Heart left ventricle (tissue), 16 donors: ENCODE results near the gene DPEP3. TPM values are rescaled to one million over a fixed set of nuclear protein-coding genes. Genes with fewer than 3 reads are reported as not detected.

Source experiments
- ATAC-seq, 4 donors: fragments of 200-7000 bp; cut with Tn5 transposase; one replicate each; pipeline ENCODE4 v1.9.1; 2020 to 2022; ENCODE audit warnings: moderate library complexity in 4 of 4, mild to moderate bottlenecking in 3 of 4, moderate number of reproducible peaks in 1 of 4
- DNase-seq, 5 donors: peaks; one replicate each; pipeline ENCODE4 v3.0.0-alpha.2; 2020
- H3K27ac ChIP-seq, 12 donors: fragments of 200-600 bp; sonication (generic) in 4 of 12; one replicate each; pipeline versions ENCODE4 v1.5.0 to v1.8.0; 2016 to 2022; ENCODE audit warnings: mild to moderate bottlenecking in 2 of 12
- H3K27me3 ChIP-seq, 9 donors: fragments of 200-600 bp; sonication (generic) in 2 of 9; one replicate each; pipeline versions ENCODE4 v1.5.1 to v1.8.0; 2016 to 2022; ENCODE audit warnings: mild to moderate bottlenecking in 3 of 9
- H3K36me3 ChIP-seq, 9 donors: fragments of 200-600 bp; sonication (generic) in 2 of 9; one replicate each; pipeline versions ENCODE4 v1.5.0 to v1.8.0; 2018 to 2022; ENCODE audit warnings: mild to moderate bottlenecking in 2 of 9
- H3K4me1 ChIP-seq, 12 donors: fragments of 200-600 bp; sonication (generic) in 4 of 12; one replicate each; pipeline versions ENCODE4 v1.5.0 to v1.8.0; 2016 to 2022; ENCODE audit warnings: mild to moderate bottlenecking in 3 of 12
- H3K4me3 ChIP-seq, 12 donors: fragments of 200-600 bp; sonication (generic) in 4 of 12; one replicate each; pipeline versions ENCODE4 v1.5.0 to v1.8.0; 2017 to 2022; ENCODE audit warnings: mild to moderate bottlenecking in 9 of 12, moderate library complexity in 4 of 12
- H3K9me3 ChIP-seq, 12 donors: fragments of 200-600 bp; sonication (generic) in 4 of 12; one replicate each; pipeline versions ENCODE4 v1.5.0 to v1.8.0; 2016 to 2022; ENCODE audit warnings: mild to moderate bottlenecking in 1 of 12
- CTCF ChIP-seq, 12 donors: fragments of 200-600 bp; sonication (generic) in 4 of 12; IDR thresholded peaks; one replicate each; pipeline versions ENCODE4 v1.5.0 to v1.8.0; 2018 to 2022; ENCODE audit warnings: antibody characterized with exemption in 12 of 12, mild to moderate bottlenecking in 5 of 12
- POLR2A ChIP-seq, 2 donors: fragments of 450-650 bp; IDR thresholded peaks; one replicate each; pipeline ENCODE4 v1.6.1; 2017; ENCODE audit warnings: antibody characterized with exemption in 2 of 2, mild to moderate bottlenecking in 2 of 2, moderate library complexity in 2 of 2
- WGBS, 4 donors: extraction: QIAGEN DNeasy Blood & Tissue Kit in 2 of 4; methylation state at CpG; one replicate each; pipeline versions ENCODE4 v1.1.5 to v1.1.7; 2013 to 2018; 5-methylcytosine and 5-hydroxymethylcytosine counted together
- intact Hi-C, 10 donors: fragments of 100-400 bp; cut with DNase I; formaldehyde crosslinking; loops; one replicate each; pipeline versions ENCODE4 v1.11.1 to v1.14.2; 2022
- polyA plus RNA-seq, 2 donors: library from polyadenylated mRNA; stranded (reverse); fragments of 200-250 nt; gene quantifications; one replicate each; pipeline ENCODE4 v1.2.3, GENCODE V29; 2013
- total RNA-seq, 9 donors: library from RNA; depleted of rRNA in 2 of 9; stranded (reverse); fragments of >200 nt in 2 of 9; fragmentation: NEBNext Ultra II Directional in 3 of 9; extraction: Animal tissue kit (Norgen Biotek cat#: 25700) in 3 of 9; gene quantifications; one replicate each; pipeline versions ENCODE4 v1.1.0 to v1.2.4, GENCODE V29; 2016 to 2023
- donor health status: ischemic (EF 13 %, LVEDD 7.1; RV severe dilation, severe dysfunction).
- donor health status: healthy with polysubstance abuse.
- donor health status: DM: no; HTN: yes; CAD: no.
- donor health status: DM: no; HTN: no; CAD: no.
- donor health status: ischemic (EF 25% LVEDD 6.9; RV normal size, moderate dysfunction).
- donor health status: ischemic (EF 25% LVEDD 5.7; RV mildly dilated, moderate dysfunction).
- donor health status: healthy.
- donor health status: DM: yes; HTN: yes; CAD: no.
- donor health status: ischemic (EF 35%, LVEDD 5.7; RV mildly dilated, moderate dysfunction).
- donor health status: nonischemic (EF 11% LVEDD 7.7; RV severe dilation, severe dysfunction).
- donor health status: DM: yes; HTN: yes; CAD: no.
- donor health status: PGD.
- donor health status: ischemic (EF 29% LVEDD 5.4; RV normal size, mild dysfunction).
- donor health status: nonischemic (EF 23%, LVEDD 6.1; RV moderate dilation, normal function).

DPEP3 gene
- total and polyA plus RNA-seq, 11 donors, result 0.13 to 0.16 TPM; not detected in 9

- H3K9me3 ChIP-seq, result no peaks in the 10 kb centered on the region
- peak overlapping the region in 11 of 12 donors; percentile 54 to 95 (median 89) for H3K27ac ChIP-seq
- peak overlapping the region; percentile 59 to 98 (median 92) for H3K4me3 ChIP-seq
- DNase-seq (no peak), ATAC-seq (no peak)
- TF ChIP-seq CTCF (IDR thresholded peaks at IDR 0.05), result no peak
- TF ChIP-seq POLR2A (IDR thresholded peaks at IDR 0.05), result no peak
- intact Hi-C loops, result loop anchor here in 3 of 10 donors (5.0 to 10.0 kb wide), 3 partner anchors 80 to 788 kb away; partner anchors contain the start of gene LCAT (in 1 of the 3)
- H3K36me3 ChIP-seq, result peaks cover 0 to 30% (median 11%) of the 10 kb centered on the region in 9 donors
- WGBS, 4 donors, result 7 to 9% (median 8%) methylated on average over 11 to 19 of the region's 19 CpGs
- peaks cover 3 to 30% (median 21%) of the 10 kb centered on the region in 12 donors for H3K4me1 ChIP-seq
- H3K27me3 ChIP-seq, result no peaks in the 10 kb centered on the region
Measured at GRCh38 chr16:68022278-68022727, 42.0 kb upstream of the DPEP3 start.

GRCh38 chr16:68021490-68021889, 41.2 kb upstream of the DPEP3 start:
- ATAC-seq (no peak), DNase-seq (no peak)
- no peak for TF ChIP-seq CTCF (IDR thresholded peaks at IDR 0.05)
- no peak for TF ChIP-seq POLR2A (IDR thresholded peaks at IDR 0.05)
- peak overlapping the region in 5 of 12 donors; percentile 59 to 94 (median 91) for H3K4me3 ChIP-seq
- H3K9me3 ChIP-seq, result no peaks in the 10 kb centered on the region
- intact Hi-C loops, result loop anchor here in 3 of 10 donors (5.0 to 10.0 kb wide), 3 partner anchors 79 to 787 kb away; partner anchors contain the start of gene LCAT (in 1 of the 3)
- H3K4me1 ChIP-seq, result peaks cover 3 to 30% (median 21%) of the 10 kb centered on the region in 12 donors
- peaks cover 0 to 22% (median 8%) of the 10 kb centered on the region in 9 donors for H3K36me3 ChIP-seq
- WGBS, 4 donors, result 90 to 96% (median 93%) methylated on average over 10 of the region's 10 CpGs
- H3K27me3 ChIP-seq, result no peaks in the 10 kb centered on the region
- H3K27ac ChIP-seq, result no peak overlapping the region

- Histone ChIP-seq H3K4me3 (no peak overlapping the region), H3K27ac (no peak overlapping the region), H3K36me3 (peaks cover 0 to 11% (median 0%) of the 10 kb centered on the region in 9 donors), H3K27me3 (no peaks in the 10 kb centered on the region), H3K9me3 (no peaks in the 10 kb centered on the region), H3K4me1 (peaks cover 3 to 29% (median 20%) of the 10 kb centered on the region in 12 donors)
- intact Hi-C loops, result no loop called here
- ATAC-seq, result no peak
- no peak for TF ChIP-seq CTCF (IDR thresholded peaks at IDR 0.05)
- TF ChIP-seq POLR2A (IDR thresholded peaks at IDR 0.05), result no peak
- 65 to 67% (median 65%) methylated on average over 8 of the region's 8 CpGs for WGBS, 4 donors
- no peak for DNase-seq
Measured at GRCh38 chr16:68019167-68019680, 38.9 kb upstream of the DPEP3 start.

GRCh38 chr16:68015681-68016080, 35.4 kb upstream of the DPEP3 start, which contains the start of gene DPEP2NB:
DPEP2NB (minus strand) TSS chr16:68015911; CDS start chr16:68015770, 141 bp downstream.
- 73 to 85% (median 82%) methylated on average over 5 of the region's 5 CpGs for WGBS, 4 donors
- intact Hi-C loops, result no loop called here
- no peak for ATAC-seq

More at GRCh38 chr16:68015681-68016080, 35.4 kb upstream of the DPEP3 start, which contains the start of gene DPEP2NB:
- H3K36me3 ChIP-seq, result no peaks in the 10 kb centered on the region
- H3K4me3 ChIP-seq, result no peak within 1 kb of the TSS
- DNase-seq, result no peak
- TF ChIP-seq POLR2A (IDR thresholded peaks at IDR 0.05) (no peak), CTCF (IDR thresholded peaks at IDR 0.05) (no peak)
- no peak within 1 kb of the TSS for H3K27ac ChIP-seq
- H3K9me3 ChIP-seq, result no peaks in the 10 kb centered on the region
- peaks cover 0 to 15% (median 0%) of the 10 kb centered on the region in 12 donors for H3K4me1 ChIP-seq
- H3K27me3 ChIP-seq, result no peaks in the 10 kb centered on the region
